Measurements from ENCODE around the gene ADAM19.

Gene ADAM19

GRCh38 chr5:157607371-157608161 lies 32.0 kb upstream of the ADAM19 start:
- H3K4me3 ChIP-seq (ENCODE audit: low read depth, low read length), result no peak overlapping the region
- DNase-seq (ENCODE audit: low read depth), result no peak
- TF ChIP-seq MYC (IDR thresholded peaks at IDR 0.05; ENCODE audit: low read depth, low read length), result no peak
- TF ChIP-seq POLR2A (IDR thresholded peaks at IDR 0.05; ENCODE audit: extremely low read depth, insufficient read length), result no peak
- no peak for TF ChIP-seq CTCF (IDR thresholded peaks at IDR 0.05; ENCODE audit: low read depth, low read length)
- TF ChIP-seq MAX (IDR thresholded peaks at IDR 0.05; ENCODE audit: low read depth, low read length), result no peak

GRCh38 chr5:157606046-157606445 lies 30.5 kb upstream of the ADAM19 start:
- H3K4me3 ChIP-seq (ENCODE audit: low read depth, low read length), result no peak overlapping the region
- no peak for DNase-seq (ENCODE audit: low read depth)
- TF ChIP-seq MYC (IDR thresholded peaks at IDR 0.05; ENCODE audit: low read depth, low read length), result no peak
- TF ChIP-seq MAX (IDR thresholded peaks at IDR 0.05; ENCODE audit: low read depth, low read length), result no peak
- TF ChIP-seq CTCF (IDR thresholded peaks at IDR 0.05; ENCODE audit: low read depth, low read length), result no peak
- no peak for TF ChIP-seq POLR2A (IDR thresholded peaks at IDR 0.05; ENCODE audit: extremely low read depth, insufficient read length)

GRCh38 chr5:157603333-157604190 lies 28.0 kb upstream of the ADAM19 start:
- no peak for TF ChIP-seq MYC (IDR thresholded peaks at IDR 0.05; ENCODE audit: low read depth, low read length)
- DNase-seq (ENCODE audit: low read depth), result peak; percentile 84
- H3K4me3 ChIP-seq (ENCODE audit: low read depth, low read length), result no peak overlapping the region

- no peak overlapping the region for H3K4me3 ChIP-seq (ENCODE audit: low read depth, low read length)
- peak; percentile 12 for DNase-seq (ENCODE audit: low read depth)
- TF ChIP-seq POLR2A (IDR thresholded peaks at IDR 0.05; ENCODE audit: extremely low read depth, insufficient read length), result no peak
- no peak for TF ChIP-seq CTCF (IDR thresholded peaks at IDR 0.05; ENCODE audit: low read depth, low read length)
- no peak for TF ChIP-seq MAX (IDR thresholded peaks at IDR 0.05; ENCODE audit: low read depth, low read length)
- TF ChIP-seq MYC (IDR thresholded peaks at IDR 0.05; ENCODE audit: low read depth, low read length), result no peak
These were observed 26.9 kb upstream of the ADAM19 start for GRCh38 chr5:157602505-157602904.

GRCh38 chr5:157600252-157600651 lies 24.7 kb upstream of the ADAM19 start:
- H3K4me3 ChIP-seq (ENCODE audit: low read depth, low read length), result no peak overlapping the region
- DNase-seq (ENCODE audit: low read depth), result no peak
- no peak for TF ChIP-seq POLR2A (IDR thresholded peaks at IDR 0.05; ENCODE audit: extremely low read depth, insufficient read length)
- no peak for TF ChIP-seq MYC (IDR thresholded peaks at IDR 0.05; ENCODE audit: low read depth, low read length)
- no peak for TF ChIP-seq CTCF (IDR thresholded peaks at IDR 0.05; ENCODE audit: low read depth, low read length)
- no peak for TF ChIP-seq MAX (IDR thresholded peaks at IDR 0.05; ENCODE audit: low read depth, low read length)

GRCh38 chr5:157599565-157599964 lies 24.0 kb upstream of the ADAM19 start:
- DNase-seq (ENCODE audit: low read depth), result no peak
- TF ChIP-seq MYC (IDR thresholded peaks at IDR 0.05; ENCODE audit: low read depth, low read length) (no peak), CTCF (IDR thresholded peaks at IDR 0.05; ENCODE audit: low read depth, low read length) (no peak), POLR2A (IDR thresholded peaks at IDR 0.05; ENCODE audit: extremely low read depth, insufficient read length) (no peak), MAX (IDR thresholded peaks at IDR 0.05; ENCODE audit: low read depth, low read length) (no peak)

More at GRCh38 chr5:157599565-157599964, 24.0 kb upstream of the ADAM19 start:
- H3K4me3 ChIP-seq (ENCODE audit: low read depth, low read length), result no peak overlapping the region
